GM12875 (cell line): ENCODE results near the gene ATP8B4.

Experiments used
- H3K4me3 ChIP-seq: one replicate; pipeline ENCODE4 v1.5.1; 2011; ENCODE audit warnings: low read depth, low read length, control low read depth
- TF ChIP-seq, protein P1 (sequence below): IDR thresholded peaks from 2 replicates; pipeline ENCODE4 v1.5.1; 2011; ENCODE audit warnings: low read depth, mild to moderate bottlenecking, control low read depth, inconsistent platforms, low read length, moderate library complexity, borderline replicate concordance; ENCODE audit not compliant: insufficient read depth

ATP8B4 gene

DNA sequence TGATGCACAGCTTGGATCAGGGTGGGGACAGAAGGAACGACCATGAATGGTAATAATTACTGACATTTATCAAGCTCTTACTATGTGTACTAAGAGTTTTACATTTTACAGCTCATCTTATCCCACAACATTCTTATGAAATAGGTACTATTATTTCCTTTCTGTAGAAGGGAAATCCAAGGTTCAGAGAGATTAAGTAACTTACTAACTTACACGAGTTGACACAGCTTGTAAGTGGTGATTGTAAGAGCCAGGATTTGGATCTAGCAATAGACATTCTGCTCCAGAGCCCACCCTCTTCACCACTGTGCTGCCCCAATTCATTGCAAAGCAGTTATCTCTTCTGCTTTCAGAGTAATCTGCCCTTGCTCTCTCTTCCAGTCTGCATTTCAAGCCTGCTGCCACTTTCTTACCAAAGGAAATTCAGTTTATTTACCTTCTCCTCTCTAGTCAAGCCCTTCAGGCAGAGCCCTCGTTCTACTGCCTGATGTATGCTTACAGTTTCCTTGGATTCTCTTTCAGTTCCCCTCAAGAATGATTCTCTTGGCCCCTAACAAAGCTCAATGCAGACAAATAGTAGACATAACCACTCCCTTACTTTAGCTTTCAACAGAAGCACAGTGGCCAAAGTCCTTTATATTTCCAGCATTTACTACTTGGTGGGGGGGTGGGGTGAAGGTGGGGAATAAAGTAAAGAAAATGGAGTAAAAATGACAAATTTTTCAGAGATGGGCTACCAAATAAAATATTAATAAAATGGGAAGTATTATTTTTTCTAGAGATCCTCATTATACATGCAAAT lies 65.8 kb downstream of the ATP8B4 start:
- TF ChIP-seq, protein P1, sequence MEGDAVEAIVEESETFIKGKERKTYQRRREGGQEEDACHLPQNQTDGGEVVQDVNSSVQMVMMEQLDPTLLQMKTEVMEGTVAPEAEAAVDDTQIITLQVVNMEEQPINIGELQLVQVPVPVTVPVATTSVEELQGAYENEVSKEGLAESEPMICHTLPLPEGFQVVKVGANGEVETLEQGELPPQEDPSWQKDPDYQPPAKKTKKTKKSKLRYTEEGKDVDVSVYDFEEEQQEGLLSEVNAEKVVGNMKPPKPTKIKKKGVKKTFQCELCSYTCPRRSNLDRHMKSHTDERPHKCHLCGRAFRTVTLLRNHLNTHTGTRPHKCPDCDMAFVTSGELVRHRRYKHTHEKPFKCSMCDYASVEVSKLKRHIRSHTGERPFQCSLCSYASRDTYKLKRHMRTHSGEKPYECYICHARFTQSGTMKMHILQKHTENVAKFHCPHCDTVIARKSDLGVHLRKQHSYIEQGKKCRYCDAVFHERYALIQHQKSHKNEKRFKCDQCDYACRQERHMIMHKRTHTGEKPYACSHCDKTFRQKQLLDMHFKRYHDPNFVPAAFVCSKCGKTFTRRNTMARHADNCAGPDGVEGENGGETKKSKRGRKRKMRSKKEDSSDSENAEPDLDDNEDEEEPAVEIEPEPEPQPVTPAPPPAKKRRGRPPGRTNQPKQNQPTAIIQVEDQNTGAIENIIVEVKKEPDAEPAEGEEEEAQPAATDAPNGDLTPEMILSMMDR, result no peak
- H3K4me3 ChIP-seq, result no peak overlapping the region

DNA sequence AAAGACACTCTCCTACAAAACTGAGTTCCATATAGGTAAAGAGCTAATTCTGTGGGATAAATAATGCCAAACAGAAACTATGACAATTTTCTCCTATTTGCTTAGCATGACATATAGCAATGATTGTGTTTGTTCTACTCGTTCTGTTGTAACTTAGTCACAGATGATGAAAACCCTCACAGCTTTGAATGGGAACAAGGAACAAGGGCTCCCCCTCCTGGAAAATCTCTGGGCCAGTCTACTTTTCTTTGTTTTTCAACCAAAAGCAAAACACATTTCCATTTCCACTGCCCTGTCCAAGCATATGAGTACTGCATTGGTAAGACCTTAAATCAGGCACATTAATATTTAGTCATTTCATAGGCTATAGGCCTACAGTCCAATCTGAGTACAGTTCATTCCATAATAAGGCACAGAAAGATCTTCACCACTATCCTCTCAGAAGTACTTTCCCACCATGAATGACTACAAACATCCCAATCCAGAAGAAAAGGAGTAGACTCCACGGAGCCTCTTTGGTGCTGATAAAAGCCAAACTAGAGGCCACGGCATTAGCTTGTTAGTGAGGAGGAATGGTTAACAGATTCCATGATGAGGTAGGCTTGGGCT lies 67.1 kb downstream of the ATP8B4 start:
- TF ChIP-seq, protein P1, result peak; percentile 39; the same call in 1 of the 2 replicates
- no peak overlapping the region for H3K4me3 ChIP-seq

DNA sequence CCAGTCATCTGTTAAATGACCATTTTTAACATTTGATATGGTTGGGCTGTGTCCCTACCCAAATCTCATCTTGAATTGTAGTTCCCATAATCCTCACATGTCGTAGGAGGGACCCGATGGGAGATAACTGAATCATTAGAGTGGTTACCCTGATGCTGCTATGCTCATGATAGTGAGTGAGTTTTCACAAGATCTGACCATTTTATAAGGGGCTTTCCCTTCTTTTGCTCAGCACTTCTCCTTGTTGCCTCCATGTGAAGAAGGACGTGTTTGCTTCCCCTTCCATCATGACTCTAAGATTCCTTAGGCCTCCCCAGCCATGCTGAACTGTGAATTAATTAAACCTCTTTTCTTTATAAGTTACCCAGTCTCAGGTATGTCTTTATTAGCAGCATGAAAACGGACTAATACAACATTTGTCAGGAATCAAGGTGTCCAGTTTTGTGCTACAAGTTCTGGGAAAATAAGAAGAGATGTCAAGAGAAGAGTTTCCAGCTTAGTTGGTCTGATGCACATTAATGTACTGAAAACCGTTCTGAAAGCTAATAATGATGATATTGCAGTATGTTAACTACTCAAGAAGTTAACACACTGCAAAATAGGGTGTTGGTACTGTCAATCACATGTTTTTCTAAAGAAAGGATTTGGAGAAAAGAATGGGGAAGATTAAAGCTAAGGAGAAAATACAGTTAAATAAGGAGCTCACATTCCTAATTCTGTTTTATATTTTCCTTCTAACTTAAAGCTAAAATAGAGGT lies 67.9 kb downstream of the ATP8B4 start:
- no peak overlapping the region for H3K4me3 ChIP-seq
- TF ChIP-seq, protein P1, result no peak

DNA sequence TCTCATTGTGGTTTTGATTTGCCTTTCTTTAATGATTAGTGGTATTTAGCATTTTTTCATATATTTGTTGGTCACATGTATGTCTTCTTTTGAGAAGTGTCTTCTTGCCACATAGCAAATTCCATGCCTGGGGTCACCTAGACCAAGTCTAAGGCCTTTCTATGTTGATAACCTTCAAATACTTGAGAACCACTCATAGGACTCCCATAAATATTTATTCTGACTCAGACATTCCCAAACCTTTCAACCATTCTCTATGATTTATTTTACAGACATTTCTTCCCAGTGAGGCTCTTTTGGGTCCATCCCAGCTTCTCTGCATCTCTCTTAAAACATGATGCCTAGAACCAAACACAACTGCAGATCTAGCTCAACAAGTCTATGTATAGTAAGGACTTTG lies 69.2 kb downstream of the ATP8B4 start:
- TF ChIP-seq, protein P1, result no peak
- no peak overlapping the region for H3K4me3 ChIP-seq

DNA sequence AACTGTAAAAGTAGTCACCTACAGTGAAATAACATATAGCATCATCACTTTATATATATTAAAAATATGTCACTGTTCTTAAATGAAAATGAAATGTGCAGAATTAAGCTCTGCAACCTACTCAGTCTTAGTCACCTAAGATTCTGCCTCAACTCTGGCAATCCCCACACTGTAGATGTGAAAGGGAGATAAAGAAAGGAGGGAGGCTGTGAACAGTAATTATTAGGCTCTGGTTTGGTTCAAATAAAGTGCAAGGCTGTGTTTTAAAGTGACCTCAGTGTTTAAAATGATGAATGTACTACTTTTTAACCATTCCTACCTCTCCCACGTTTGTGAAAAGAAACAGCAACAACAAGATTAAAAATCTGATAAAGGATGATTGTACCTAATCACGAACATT lies 72.2 kb downstream of the ATP8B4 start:
- TF ChIP-seq, protein P1, result no peak
- no peak overlapping the region for H3K4me3 ChIP-seq

DNA sequence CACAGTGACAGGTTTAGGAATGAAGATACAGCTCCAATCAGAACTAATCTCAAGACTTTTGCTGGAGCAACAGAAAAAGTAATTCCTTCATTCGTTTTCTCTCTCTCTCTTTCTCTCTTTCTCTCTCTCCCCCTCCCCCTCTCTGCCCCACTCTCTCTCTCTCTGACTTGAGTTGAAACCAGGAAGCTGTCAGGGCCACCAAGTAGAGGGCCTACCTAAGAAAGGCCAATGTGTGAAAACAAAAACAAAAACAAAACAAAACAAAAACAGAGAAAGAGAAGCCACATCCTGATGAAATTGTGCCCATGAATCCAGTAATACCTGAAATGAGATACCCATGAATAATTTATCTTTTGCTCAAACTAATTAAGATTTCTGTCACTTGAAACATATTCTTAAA lies 72.9 kb downstream of the ATP8B4 start:
- H3K4me3 ChIP-seq, result no peak overlapping the region
- TF ChIP-seq, protein P1, result no peak

DNA sequence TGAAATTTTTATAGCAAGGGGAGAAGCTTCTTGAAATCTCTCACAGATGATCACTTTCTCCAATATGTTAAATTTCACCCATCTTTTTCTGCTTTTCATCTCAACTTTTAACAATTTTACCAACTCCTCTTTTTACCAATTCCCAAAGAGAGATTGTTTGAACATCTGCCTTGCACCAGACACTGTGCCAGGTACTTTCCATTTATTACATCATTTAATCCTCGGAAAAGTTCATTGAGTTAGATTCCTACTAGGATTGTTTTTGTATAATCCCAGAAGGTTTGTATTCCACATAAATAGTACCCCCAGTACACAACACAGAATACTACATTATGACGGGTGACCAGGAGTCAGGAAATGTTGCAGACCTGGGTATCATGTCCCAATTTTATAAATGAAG lies 74.1 kb downstream of the ATP8B4 start:
- TF ChIP-seq, protein P1, result no peak
- no peak overlapping the region for H3K4me3 ChIP-seq
